ENCODE measurements around the gene LIN28B.

GRCh38 chr6:104983296-104983695 lies 26.4 kb downstream of the LIN28B start:
- TF ChIP-seq POLR2A (IDR thresholded peaks at IDR 0.05; ENCODE audit: low read length) (no peak), GATA1 (IDR thresholded peaks at IDR 0.05; ENCODE audit: low read depth, low read length) (no peak)

Data from erythroblast (primary cell).